NK-92 (cell line): ENCODE measurements around the gene GPR157.

Source experiments
- DNase-seq: peaks from one replicate; lab custom pipeline; 2025; ENCODE audit not compliant: unreplicated experiment; lab: John Stamatoyannopoulos, UW

GPR157 gene

GRCh38 chr1:9066945-9067807 lies 61.7 kb downstream of the GPR157 start:
- no peak for DNase-seq

- no peak for DNase-seq
These were observed 63.6 kb downstream of the GPR157 start for GRCh38 chr1:9065213-9065751.

- DNase-seq: no peak
These were observed 66.1 kb downstream of the GPR157 start for GRCh38 chr1:9062846-9063245.

- DNase-seq: no peak
These were observed 66.9 kb downstream of the GPR157 start for GRCh38 chr1:9062021-9062471.

- DNase-seq: no peak
These were observed 67.5 kb downstream of the GPR157 start for GRCh38 chr1:9061252-9061960.

GRCh38 chr1:9059891-9060744 lies 68.8 kb downstream of the GPR157 start:
- no peak for DNase-seq

- DNase-seq: no peak
These were observed 70.4 kb downstream of the GPR157 start for GRCh38 chr1:9058465-9058864.

- no peak for DNase-seq
These were observed 71.1 kb downstream of the GPR157 start for GRCh38 chr1:9057851-9058250.

GRCh38 chr1:9052272-9053049 lies 76.4 kb downstream of the GPR157 start:
- DNase-seq: no peak

- no peak for DNase-seq
These were observed 77.5 kb downstream of the GPR157 start for GRCh38 chr1:9051379-9051778.

GRCh38 chr1:9050803-9051202 lies 78.1 kb downstream of the GPR157 start:
- no peak for DNase-seq
